ENCODE results near the gene WNT3A.

Gene WNT3A

GRCh38 chr1:228058949-228059633 lies 52.3 kb downstream of the WNT3A start:
- DNase-seq = peak; percentile 64

- peak; percentile 83 for DNase-seq
Measured at GRCh38 chr1:228059634-228060457, 53.0 kb downstream of the WNT3A start.

- no peak for DNase-seq
Measured at GRCh38 chr1:228060458-228061190, 53.8 kb downstream of the WNT3A start.

DNA sequence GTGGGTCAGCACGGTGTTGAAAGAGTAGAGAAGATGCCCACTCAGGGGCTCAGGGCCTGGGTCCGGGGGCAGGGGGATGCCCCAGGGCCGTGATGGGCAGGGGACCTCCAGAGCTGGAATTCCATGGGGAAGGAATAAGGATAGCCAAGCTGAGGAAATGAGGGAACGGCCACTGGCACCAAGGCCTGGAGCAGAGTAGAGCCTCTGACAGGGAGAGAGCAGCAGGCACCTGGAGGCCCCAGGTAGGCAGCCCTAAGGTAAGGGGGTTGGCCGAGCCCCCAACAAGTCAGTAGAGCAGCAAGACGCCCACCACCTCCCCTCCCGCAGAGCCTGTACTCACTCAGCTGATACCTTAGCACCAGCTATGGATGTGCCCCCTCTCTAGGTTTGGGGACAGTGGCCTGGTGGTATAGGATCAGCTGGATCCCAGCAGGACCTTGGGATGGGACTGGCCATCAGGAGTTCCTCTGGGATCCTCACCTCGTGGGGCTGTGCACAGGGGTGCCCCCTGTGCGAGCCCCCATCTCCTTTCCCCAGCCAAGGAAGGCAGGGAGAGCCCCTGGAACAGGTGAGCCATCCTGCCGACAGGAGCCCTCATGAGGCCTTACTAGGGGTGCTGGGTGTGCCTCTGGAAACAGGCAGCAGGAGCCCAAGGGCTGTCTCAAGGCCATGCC lies 54.8 kb downstream of the WNT3A start:
- DNase-seq = no peak

- DNase-seq = no peak
Measured at GRCh38 chr1:228062085-228062791, 55.4 kb downstream of the WNT3A start.

DNA sequence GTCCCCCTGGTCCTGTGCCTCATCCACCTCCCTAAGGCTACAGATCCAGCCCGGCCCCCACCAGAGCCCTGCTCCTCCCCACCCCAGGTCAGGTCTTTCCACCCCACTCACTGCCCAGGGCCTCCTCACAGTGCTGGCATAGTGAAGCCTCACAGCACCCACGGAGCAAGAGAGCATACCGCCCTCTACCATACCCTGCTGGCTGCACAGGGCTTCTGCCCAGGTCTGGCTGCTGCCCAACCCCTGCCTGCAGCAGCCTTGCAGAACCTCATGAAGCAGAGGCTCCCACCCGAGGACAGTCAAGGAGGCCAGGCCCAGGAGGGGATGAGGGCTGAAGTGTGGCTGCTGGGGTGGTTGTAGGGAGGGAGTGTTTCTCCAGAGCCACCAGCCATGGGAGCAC lies 56.0 kb downstream of the WNT3A start:
- no peak for DNase-seq

DNA sequence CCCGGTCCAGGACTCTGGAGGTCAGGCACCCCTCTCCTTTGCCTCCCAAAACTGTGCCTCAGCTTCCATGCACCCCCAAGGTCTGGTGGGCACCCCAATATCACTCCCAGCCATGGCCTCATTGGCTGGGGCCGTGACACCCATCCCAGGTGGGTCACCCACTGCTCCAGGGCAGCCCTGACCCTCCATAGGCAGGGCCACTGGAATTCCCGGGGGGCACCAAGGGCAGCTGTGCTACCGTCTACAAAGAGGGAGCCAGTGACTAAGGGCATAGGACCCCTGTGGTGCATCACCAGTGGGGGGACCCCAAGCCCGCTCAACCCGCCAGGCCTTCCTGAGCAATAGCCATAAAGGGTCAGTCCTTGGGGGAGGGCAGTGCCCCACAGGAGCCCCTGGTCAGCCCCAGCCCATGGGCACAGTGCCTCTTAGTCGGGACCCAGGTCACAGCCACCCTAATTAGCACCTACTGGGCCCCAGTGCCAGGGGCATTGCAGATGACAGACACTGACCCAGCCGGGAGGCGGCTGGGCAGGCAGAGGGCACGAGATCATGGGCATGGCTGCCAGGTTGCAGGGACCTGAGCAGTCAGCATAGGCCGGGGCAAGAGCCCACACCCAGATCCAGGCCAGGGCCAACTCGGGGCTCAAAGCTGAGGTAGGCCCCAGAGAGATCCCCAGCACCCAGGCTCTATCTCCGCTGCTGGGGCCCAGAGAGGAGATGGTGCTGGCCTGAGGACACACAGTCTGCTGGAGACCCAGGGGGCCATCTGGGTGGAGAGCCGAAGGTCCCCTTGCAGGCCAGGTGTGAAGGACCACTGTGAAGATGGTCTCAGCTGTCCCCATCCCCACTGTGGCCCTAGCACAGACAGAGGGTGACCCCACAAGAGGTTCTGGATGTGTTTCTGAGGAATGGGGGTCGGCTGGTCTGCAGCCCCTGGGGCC lies 56.7 kb downstream of the WNT3A start:
- DNase-seq = no peak

DNA sequence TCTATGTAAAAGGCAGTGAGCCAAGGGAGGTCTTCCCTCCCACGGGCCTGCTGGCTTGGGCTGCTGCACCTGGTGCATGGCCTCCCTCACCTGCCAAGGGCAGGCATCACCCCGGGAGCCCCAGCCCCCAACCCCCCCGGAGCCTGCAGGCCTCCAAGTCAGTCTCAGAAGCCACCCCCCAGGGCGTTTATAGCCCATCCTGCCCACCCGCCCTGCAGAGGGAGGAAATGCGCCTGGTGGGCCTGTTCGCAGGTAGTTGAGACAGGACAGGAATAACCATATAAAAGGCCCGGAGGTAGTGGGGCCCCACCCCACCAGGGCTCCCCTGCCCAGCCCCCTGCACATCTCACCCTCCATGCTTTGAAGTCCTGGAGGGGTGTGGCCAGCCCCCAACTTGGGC lies 57.5 kb downstream of the WNT3A start:
- DNase-seq = no peak

GRCh38 chr1:228064741-228065542 lies 58.1 kb downstream of the WNT3A start:
- no peak for DNase-seq

DNA sequence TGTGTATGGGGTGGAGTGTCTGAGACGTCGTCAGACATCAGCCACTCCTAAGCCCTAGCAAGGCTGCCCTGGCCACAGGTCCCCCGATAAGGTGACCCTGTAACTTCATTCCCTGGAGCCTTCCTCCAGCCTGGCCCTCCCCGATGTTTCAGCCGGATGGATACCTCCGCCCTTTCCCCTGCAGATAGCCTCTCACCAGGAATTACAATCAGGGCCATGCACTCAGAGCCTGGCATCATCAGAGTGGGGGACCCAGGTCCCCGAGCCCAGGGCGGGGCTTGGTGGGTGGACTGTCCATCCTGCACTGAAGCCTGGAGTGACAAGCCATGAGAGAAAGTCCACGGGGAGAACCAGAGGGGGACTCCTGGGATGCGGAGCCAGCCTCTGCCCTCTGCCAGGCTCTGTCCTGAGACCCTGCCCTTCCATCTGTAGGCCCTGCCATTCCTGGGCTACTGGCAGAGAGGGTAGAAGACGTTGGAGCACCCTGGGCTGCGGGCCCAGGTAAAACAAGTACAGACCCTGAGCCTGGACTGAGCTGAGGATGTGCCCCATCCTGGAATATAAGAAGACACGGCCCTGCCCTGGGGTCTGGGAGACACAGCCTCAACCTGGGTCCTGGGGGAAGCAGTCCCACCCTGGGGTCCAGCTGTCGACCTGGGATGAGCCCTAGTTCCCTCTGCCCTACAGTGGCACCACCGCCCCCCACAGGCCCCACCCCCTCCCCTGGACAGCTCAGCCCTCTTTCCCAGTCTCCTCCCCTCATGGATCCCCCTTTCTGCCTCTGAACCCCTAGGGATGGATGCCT lies 58.9 kb downstream of the WNT3A start:
- DNase-seq = no peak

DNA sequence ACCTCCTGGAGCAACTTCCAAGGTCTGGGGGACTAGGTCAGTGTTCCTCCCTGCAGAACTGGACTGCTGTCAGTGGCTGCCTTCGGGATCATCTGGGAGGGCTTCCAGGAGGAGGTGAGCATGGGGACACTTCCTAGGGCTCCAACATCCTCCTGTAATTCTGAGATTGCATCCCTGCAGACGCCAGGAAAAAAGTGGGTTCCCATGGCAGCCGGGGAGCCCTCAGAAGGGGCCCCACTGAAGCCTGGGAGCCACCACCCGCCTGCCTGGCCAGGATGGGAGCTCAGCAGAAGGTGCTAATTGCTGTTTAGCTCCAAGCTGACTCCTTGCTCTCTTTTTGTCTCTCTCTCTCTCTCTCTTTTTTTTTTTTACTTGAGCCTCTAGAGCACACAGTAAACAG lies 59.6 kb downstream of the WNT3A start:
- no peak for DNase-seq

GRCh38 chr1:228066891-228067654 lies 60.3 kb downstream of the WNT3A start:
- no peak for DNase-seq

GRCh38 chr1:228068359-228068758 lies 61.6 kb downstream of the WNT3A start:
- no peak for DNase-seq

GRCh38 chr1:228070173-228070572 lies 63.4 kb downstream of the WNT3A start:
- no peak for DNase-seq

GRCh38 chr1:228070851-228071250 lies 64.1 kb downstream of the WNT3A start:
- no peak for DNase-seq

DNA sequence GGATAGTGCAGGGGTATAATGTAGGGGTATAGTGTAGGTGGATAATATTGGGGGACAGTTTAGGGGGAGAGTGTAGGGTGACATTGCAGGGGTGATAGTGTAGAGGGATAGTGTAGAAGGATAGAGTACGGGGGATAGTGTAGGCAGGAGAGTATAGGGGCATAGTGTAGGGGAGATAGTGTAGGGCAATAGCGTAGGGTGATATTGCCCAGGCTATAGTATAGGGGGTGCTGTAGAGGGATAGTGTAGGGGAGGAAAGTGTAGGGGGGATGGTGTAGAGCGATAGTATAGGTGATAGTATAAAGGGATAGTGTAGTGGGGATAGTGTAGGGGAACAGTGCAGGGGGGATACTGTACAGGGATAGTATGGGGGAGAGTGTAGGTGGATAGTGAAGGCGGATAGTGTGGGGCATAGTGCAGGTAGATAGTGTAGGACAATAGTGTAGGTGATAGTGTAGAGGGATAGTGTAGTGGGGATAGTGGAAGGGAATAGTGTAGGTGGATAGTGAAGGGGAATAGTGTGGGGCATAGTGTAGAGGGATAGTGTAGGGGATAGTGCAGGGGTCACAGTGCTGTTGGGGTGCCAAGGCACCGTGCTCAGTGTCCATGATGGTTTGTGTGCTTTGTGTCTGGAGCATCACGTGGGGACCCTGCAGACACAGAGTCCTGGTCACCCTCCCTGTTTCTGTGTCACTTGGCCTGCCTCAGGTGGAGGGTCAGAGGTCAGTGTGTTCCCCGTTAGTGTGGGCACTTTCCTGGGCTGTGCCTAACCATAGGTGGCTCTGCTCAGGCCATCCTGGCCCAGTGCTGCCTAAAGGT lies 65.2 kb downstream of the WNT3A start:
- no peak for DNase-seq

DNA sequence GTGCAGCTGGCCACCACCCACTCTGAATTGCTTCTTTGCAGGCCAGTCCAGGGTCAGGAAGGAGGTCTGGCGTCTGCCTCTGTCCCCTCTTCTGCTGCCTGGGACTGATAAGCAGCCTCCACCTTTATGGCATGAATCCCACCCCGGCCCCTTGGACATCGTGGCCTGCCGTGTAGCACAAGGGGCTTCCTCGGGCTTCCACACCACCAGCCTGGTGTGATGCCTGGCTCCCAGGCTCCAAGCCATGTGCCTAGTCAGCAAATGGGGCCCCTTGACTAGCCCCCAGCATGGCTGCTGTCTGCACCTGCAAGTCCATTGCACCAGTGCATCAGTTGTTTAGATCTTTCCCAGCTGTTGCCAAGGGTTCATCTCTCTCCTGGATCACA lies 65.9 kb downstream of the WNT3A start:
- no peak for DNase-seq
